Measurements from ENCODE around the gene ILDR2. TPM values are rescaled to one million over a fixed set of nuclear protein-coding genes. Genes with fewer than 3 reads are reported as not detected.

The ILDR2 gene
- total and polyA plus RNA-seq, 4 donors, result 16.3 to 27.6 (median 20.5) TPM

- H3K27me3 ChIP-seq (ENCODE audit: control insufficient read depth, insufficient read depth, low read length), result no peaks in the 10 kb centered on the region
- no peak overlapping the region for H3K4me3 ChIP-seq (ENCODE audit: low read depth, low read length)
Measured at GRCh38 chr1:166903232-166903631, 72.1 kb downstream of the ILDR2 start.

DNA sequence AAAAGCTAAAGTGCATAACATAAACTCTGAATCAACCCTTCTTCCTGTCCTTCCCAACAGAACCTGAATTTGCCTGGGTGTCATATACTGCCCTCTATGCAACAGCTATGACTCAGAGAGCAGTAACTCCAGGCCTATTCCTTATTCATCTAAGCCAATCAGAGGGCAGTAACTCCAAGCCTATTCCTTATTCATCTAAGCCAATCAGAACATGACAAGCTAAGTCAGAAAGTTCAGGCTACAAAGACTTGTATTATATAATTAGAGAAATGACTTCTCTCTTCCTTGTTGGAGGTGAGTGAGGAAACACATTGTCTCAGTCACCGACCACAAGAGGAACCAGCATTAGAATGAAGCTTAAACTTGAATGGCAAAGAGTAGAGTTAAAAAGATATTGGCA is 73.1 kb downstream of the ILDR2 start:
- whole genome bisulfite sequencing (ENCODE audit: insufficient coverage), result no CpG with 5 or more reads among the region's 1 CpG
- no peaks in the 10 kb centered on the region for H3K4me1 ChIP-seq (ENCODE audit: control insufficient read depth, insufficient read depth, low read length)
- no peak overlapping the region for H3K4me3 ChIP-seq (ENCODE audit: low read depth, low read length)
- no peak overlapping the region for H3K27ac ChIP-seq (ENCODE audit: low read depth, low read length)
- no peaks in the 10 kb centered on the region for H3K9me3 ChIP-seq (ENCODE audit: control insufficient read depth, insufficient read depth, low read length)
- DNase-seq (ENCODE audit: low read depth in 4 of 6, low spot score in 6 of 6), result no peak
- H3K27me3 ChIP-seq (ENCODE audit: control insufficient read depth, insufficient read depth, low read length), result no peaks in the 10 kb centered on the region
- H3K36me3 ChIP-seq (ENCODE audit: control insufficient read depth, insufficient read depth, low read length), result no peaks in the 10 kb centered on the region

More at GRCh38 chr1:166903232-166903631, 72.1 kb downstream of the ILDR2 start:
- no CpG with 5 or more reads among the region's 1 CpG for WGBS (ENCODE audit: insufficient coverage)
- no peak for DNase-seq (ENCODE audit: low read depth in 4 of 6, low spot score in 6 of 6)
- Histone ChIP-seq H3K9me3 (ENCODE audit: control insufficient read depth, insufficient read depth, low read length) (no peaks in the 10 kb centered on the region), H3K4me1 (ENCODE audit: control insufficient read depth, insufficient read depth, low read length) (no peaks in the 10 kb centered on the region), H3K27ac (ENCODE audit: low read depth, low read length) (no peak overlapping the region), H3K36me3 (ENCODE audit: control insufficient read depth, insufficient read depth, low read length) (no peaks in the 10 kb centered on the region)

DNA sequence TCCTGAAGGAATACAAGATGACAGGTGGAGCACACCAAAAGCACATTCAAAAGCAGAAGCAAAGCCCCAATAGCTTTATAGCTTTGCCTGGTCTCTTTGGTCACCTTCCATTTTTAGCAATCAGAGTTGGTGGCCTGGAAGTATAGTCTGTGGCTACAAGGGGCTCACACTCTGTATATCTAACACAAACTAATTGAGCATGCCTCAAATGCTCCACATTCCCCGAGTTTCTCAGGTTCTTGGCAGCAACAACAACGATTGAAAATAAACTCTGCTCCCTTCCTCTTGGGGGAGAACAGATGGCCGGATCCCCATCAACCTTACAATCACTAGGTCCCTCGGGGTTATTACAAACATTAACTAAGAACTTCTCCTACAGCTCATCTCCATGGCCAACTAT is 74.4 kb downstream of the ILDR2 start:
- H3K36me3 ChIP-seq (ENCODE audit: control insufficient read depth, insufficient read depth, low read length), result no peaks in the 10 kb centered on the region
- WGBS (ENCODE audit: insufficient coverage), result 44% methylated on average over 4 of the region's 4 CpGs
- DNase-seq (ENCODE audit: low read depth in 4 of 6, low spot score in 6 of 6), result peak in 1 of 6 donors; percentile 21
- no peaks in the 10 kb centered on the region for H3K9me3 ChIP-seq (ENCODE audit: control insufficient read depth, insufficient read depth, low read length)
- no peaks in the 10 kb centered on the region for H3K4me1 ChIP-seq (ENCODE audit: control insufficient read depth, insufficient read depth, low read length)
- no peak overlapping the region for H3K4me3 ChIP-seq (ENCODE audit: low read depth, low read length)
- H3K27ac ChIP-seq (ENCODE audit: low read depth, low read length), result no peak overlapping the region
- H3K27me3 ChIP-seq (ENCODE audit: control insufficient read depth, insufficient read depth, low read length), result no peaks in the 10 kb centered on the region

- Histone ChIP-seq H3K4me1 (ENCODE audit: control insufficient read depth, insufficient read depth, low read length) (no peaks in the 10 kb centered on the region), H3K4me3 (ENCODE audit: low read depth, low read length) (no peak overlapping the region), H3K27ac (ENCODE audit: low read depth, low read length) (no peak overlapping the region), H3K36me3 (ENCODE audit: control insufficient read depth, insufficient read depth, low read length) (no peaks in the 10 kb centered on the region), H3K9me3 (ENCODE audit: control insufficient read depth, insufficient read depth, low read length) (no peaks in the 10 kb centered on the region), H3K27me3 (ENCODE audit: control insufficient read depth, insufficient read depth, low read length) (no peaks in the 10 kb centered on the region)
- no peak for DNase-seq (ENCODE audit: low read depth in 4 of 6, low spot score in 6 of 6)
Measured at GRCh38 chr1:166899769-166900168, 75.6 kb downstream of the ILDR2 start.

GRCh38 chr1:166895766-166896165 is 79.6 kb downstream of the ILDR2 start:
- no CpG with 5 or more reads among the region's 4 CpGs for WGBS (ENCODE audit: insufficient coverage)
- Histone ChIP-seq H3K36me3 (ENCODE audit: control insufficient read depth, insufficient read depth, low read length) (no peaks in the 10 kb centered on the region), H3K27ac (ENCODE audit: low read depth, low read length) (no peak overlapping the region), H3K4me1 (ENCODE audit: control insufficient read depth, insufficient read depth, low read length) (no peaks in the 10 kb centered on the region), H3K4me3 (ENCODE audit: low read depth, low read length) (no peak overlapping the region), H3K27me3 (ENCODE audit: control insufficient read depth, insufficient read depth, low read length) (no peaks in the 10 kb centered on the region), H3K9me3 (ENCODE audit: control insufficient read depth, insufficient read depth, low read length) (no peaks in the 10 kb centered on the region)
- no peak for DNase-seq (ENCODE audit: low read depth in 4 of 6, low spot score in 6 of 6)

GRCh38 chr1:166889776-166890175 is 85.6 kb downstream of the ILDR2 start:
- no peaks in the 10 kb centered on the region for H3K36me3 ChIP-seq (ENCODE audit: control insufficient read depth, insufficient read depth, low read length)
- H3K4me1 ChIP-seq (ENCODE audit: control insufficient read depth, insufficient read depth, low read length), result no peaks in the 10 kb centered on the region
- H3K27ac ChIP-seq (ENCODE audit: low read depth, low read length), result no peak overlapping the region
- H3K9me3 ChIP-seq (ENCODE audit: control insufficient read depth, insufficient read depth, low read length), result no peaks in the 10 kb centered on the region
- H3K27me3 ChIP-seq (ENCODE audit: control insufficient read depth, insufficient read depth, low read length), result peaks cover 6% of the 10 kb centered on the region
- no peak for DNase-seq (ENCODE audit: low read depth in 4 of 6, low spot score in 6 of 6)
- H3K4me3 ChIP-seq (ENCODE audit: low read depth, low read length), result no peak overlapping the region

DNA sequence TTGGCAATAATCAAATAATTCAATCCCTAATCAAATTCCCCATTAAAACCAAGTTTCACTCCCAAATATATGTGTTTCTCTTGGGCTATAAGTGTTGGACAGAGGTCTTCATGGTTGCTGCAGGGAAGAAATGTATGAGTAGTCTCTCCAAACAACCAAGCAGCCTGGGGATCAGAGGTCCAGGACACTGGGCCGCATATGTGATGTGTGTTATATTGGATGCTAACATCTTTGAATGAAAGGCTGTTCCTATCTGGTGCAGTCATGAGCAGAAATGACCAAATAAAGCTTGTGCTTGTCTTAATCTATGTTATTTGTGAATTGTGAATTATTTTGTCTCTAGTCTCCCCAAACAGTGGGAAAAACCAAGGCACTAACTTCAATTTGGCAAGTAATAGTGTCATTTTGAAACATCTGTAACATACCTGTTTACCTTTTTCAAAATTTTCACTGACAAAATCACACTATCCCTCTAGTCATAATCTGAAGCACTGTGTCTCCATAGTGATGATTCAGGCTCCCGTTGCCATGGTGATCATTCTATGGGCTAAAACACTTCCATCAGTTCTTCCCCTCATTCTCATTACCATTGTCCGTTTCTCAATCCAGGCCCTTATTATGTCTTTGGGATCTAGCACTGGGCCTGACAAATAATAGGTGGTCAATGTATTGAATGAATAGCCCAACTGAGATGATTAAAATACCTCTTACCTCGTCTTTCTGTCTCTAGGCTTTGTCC is 86.8 kb downstream of the ILDR2 start:
- H3K36me3 ChIP-seq (ENCODE audit: control insufficient read depth, insufficient read depth, low read length), result no peaks in the 10 kb centered on the region
- H3K4me1 ChIP-seq (ENCODE audit: control insufficient read depth, insufficient read depth, low read length), result peaks cover 12% of the 10 kb centered on the region
- H3K4me3 ChIP-seq (ENCODE audit: low read depth, low read length), result no peak overlapping the region
- DNase-seq (ENCODE audit: low read depth in 4 of 6, low spot score in 6 of 6), result peak in 4 of 6 donors; percentile 11 to 94 (median 68)
- WGBS (ENCODE audit: insufficient coverage), result 67% methylated on average over 2 of the region's 4 CpGs
- H3K9me3 ChIP-seq (ENCODE audit: control insufficient read depth, insufficient read depth, low read length), result no peaks in the 10 kb centered on the region
- no peak overlapping the region for H3K27ac ChIP-seq (ENCODE audit: low read depth, low read length)
- peaks cover 17% of the 10 kb centered on the region for H3K27me3 ChIP-seq (ENCODE audit: control insufficient read depth, insufficient read depth, low read length)

GRCh38 chr1:166884971-166885370 is 90.4 kb downstream of the ILDR2 start:
- H3K27ac ChIP-seq (ENCODE audit: low read depth, low read length), result no peak overlapping the region
- H3K4me3 ChIP-seq (ENCODE audit: low read depth, low read length), result no peak overlapping the region
- H3K36me3 ChIP-seq (ENCODE audit: control insufficient read depth, insufficient read depth, low read length), result no peaks in the 10 kb centered on the region
- H3K4me1 ChIP-seq (ENCODE audit: control insufficient read depth, insufficient read depth, low read length), result peaks cover 13% of the 10 kb centered on the region
- H3K27me3 ChIP-seq (ENCODE audit: control insufficient read depth, insufficient read depth, low read length), result peaks cover 17% of the 10 kb centered on the region
- no peak for DNase-seq (ENCODE audit: low read depth in 4 of 6, low spot score in 6 of 6)
- WGBS (ENCODE audit: insufficient coverage), result no CpG with 5 or more reads among the region's 3 CpGs
- H3K9me3 ChIP-seq (ENCODE audit: control insufficient read depth, insufficient read depth, low read length), result no peaks in the 10 kb centered on the region

GRCh38 chr1:166884040-166884642 is 91.2 kb downstream of the ILDR2 start:
- Histone ChIP-seq H3K27me3 (ENCODE audit: control insufficient read depth, insufficient read depth, low read length) (peaks cover 17% of the 10 kb centered on the region), H3K36me3 (ENCODE audit: control insufficient read depth, insufficient read depth, low read length) (no peaks in the 10 kb centered on the region), H3K4me3 (ENCODE audit: low read depth, low read length) (peak overlapping the region; percentile 22), H3K4me1 (ENCODE audit: control insufficient read depth, insufficient read depth, low read length) (peaks cover 13% of the 10 kb centered on the region), H3K27ac (ENCODE audit: low read depth, low read length) (no peak overlapping the region), H3K9me3 (ENCODE audit: control insufficient read depth, insufficient read depth, low read length) (no peaks in the 10 kb centered on the region)
- DNase-seq (ENCODE audit: low read depth in 4 of 6, low spot score in 6 of 6), result peak in 4 of 6 donors; percentile 28 to 90 (median 50)
- 6% methylated on average over 44 of the region's 44 CpGs for WGBS (ENCODE audit: insufficient coverage)

- DNase-seq (ENCODE audit: low read depth in 4 of 6, low spot score in 6 of 6), result no peak
- Histone ChIP-seq H3K4me1 (ENCODE audit: control insufficient read depth, insufficient read depth, low read length) (peaks cover 13% of the 10 kb centered on the region), H3K9me3 (ENCODE audit: control insufficient read depth, insufficient read depth, low read length) (no peaks in the 10 kb centered on the region), H3K27ac (ENCODE audit: low read depth, low read length) (no peak overlapping the region), H3K4me3 (ENCODE audit: low read depth, low read length) (no peak overlapping the region), H3K27me3 (ENCODE audit: control insufficient read depth, insufficient read depth, low read length) (peaks cover 17% of the 10 kb centered on the region), H3K36me3 (ENCODE audit: control insufficient read depth, insufficient read depth, low read length) (no peaks in the 10 kb centered on the region)
- no CpG with 5 or more reads among the region's 2 CpGs for WGBS (ENCODE audit: insufficient coverage)
Measured at GRCh38 chr1:166882893-166883292, 92.4 kb downstream of the ILDR2 start.

Data from spinal cord (tissue), 10 donors.